Esophagus muscularis mucosa (tissue), 4 donors: ENCODE data around the gene MAPK8IP3. TPM values are rescaled to one million over a fixed set of nuclear protein-coding genes. Genes with fewer than 3 reads are reported as not detected.
A peak's percentile ranks its signal among the peaks of the same experiment; 100 is the strongest.

Source experiments
- DNase-seq: peaks from one replicate; pipeline ENCODE4 v3.0.0-alpha.2; 2017; ENCODE audit errors: extremely low spot score
- H3K27ac ChIP-seq, 4 donors: fragments of 200-600 bp; sonication (generic); replicated peaks in 1 of 4; 1 replicate in 3 of 4; 2 replicates in 1 of 4; pipeline ENCODE4 v1.5.1; 2016 to 2019; ENCODE audit warnings: mild to moderate bottlenecking in 1 of 4
- H3K27me3 ChIP-seq, 4 donors: fragments of 200-600 bp; sonication (generic); one replicate each; pipeline versions ENCODE4 v1.5.1 to v1.6.0; 2016 to 2019
- H3K36me3 ChIP-seq, 4 donors: fragments of 200-600 bp; sonication (generic); one replicate each; pipeline ENCODE4 v1.5.1; 2016 to 2019
- H3K4me1 ChIP-seq, 4 donors: fragments of 200-600 bp; sonication (generic); one replicate each; pipeline ENCODE4 v1.5.1; 2016 to 2019
- H3K4me3 ChIP-seq, 4 donors: fragments of 200-600 bp; sonication (generic); 1 replicate in 2 of 4; 2 replicates in 2 of 4; pipeline ENCODE4 v1.5.1; 2016 to 2019; ENCODE audit warnings: mild to moderate bottlenecking in 4 of 4, moderate library complexity in 1 of 4
- H3K9me3 ChIP-seq, 4 donors: fragments of 200-600 bp; sonication (generic); 1 replicate in 3 of 4; 2 replicates in 1 of 4; pipeline ENCODE4 v1.5.1; 2016 to 2019
- EP300 ChIP-seq: sonication (generic); formaldehyde crosslinking; IDR thresholded peaks from one replicate; pipeline ENCODE4 v1.6.1; 2017; ENCODE audit warnings: antibody characterized with exemption
- POLR2A ChIP-seq: fragments of 450-650 bp; IDR thresholded peaks from one replicate; pipeline ENCODE4 v1.6.1; 2017; ENCODE audit warnings: antibody characterized with exemption, moderate library complexity, mild to moderate bottlenecking, low read depth
- POLR2AphosphoS5 ChIP-seq, 2 donors: sonication (generic); formaldehyde crosslinking; IDR thresholded peaks; one replicate each; pipeline ENCODE4 v1.6.1; 2017; ENCODE audit warnings: antibody characterized with exemption in 2 of 2
- WGBS: methylation state at CpG from one replicate; pipeline ENCODE4 v1.1.5; 2018; 5-methylcytosine and 5-hydroxymethylcytosine counted together
- intact Hi-C: fragments of 100-400 bp; cut with DNase I; formaldehyde crosslinking; loops from one replicate; pipeline ENCODE4 v1.15.1; 2023
- total RNA-seq, 4 donors: library from RNA; depleted of rRNA; stranded (reverse); fragments of >200 nt; gene quantifications; one replicate each; pipeline versions ENCODE4 v1.1.0 to v1.2.1, GENCODE V29; 2016
- TF ChIP-seq, protein P1 (sequence below), 3 experiments: fragments of 200-600 bp in 2 of 3; fragments of 450-650 bp in 1 of 3; sonication (generic) in 2 of 3; IDR thresholded peaks; one replicate each; pipeline ENCODE4 v1.5.1; 2017 to 2019; ENCODE audit warnings: antibody characterized with exemption in 3 of 3, mild to moderate bottlenecking in 2 of 3, moderate library complexity in 1 of 3

The MAPK8IP3 gene
- total RNA-seq, 4 donors from 2014 or later = 21.5 to 36.2 (median 28.5) TPM

- Histone ChIP-seq H3K4me1 (peaks cover 30 to 66% (median 56%) of the 10 kb centered on the region in 4 donors), H3K27me3 (no peaks in the 10 kb centered on the region), H3K36me3 (peaks cover 20 to 63% (median 61%) of the 10 kb centered on the region in 4 donors), H3K27ac (peak overlapping the region; percentile 87 to 99 (median 90)), H3K9me3 (no peaks in the 10 kb centered on the region), H3K4me3 (peak overlapping the region; percentile 92 to 99 (median 96))
- intact Hi-C loops = no loop called here
- WGBS = 71% methylated on average over 14 of the region's 20 CpGs
- TF ChIP-seq, protein P1, sequence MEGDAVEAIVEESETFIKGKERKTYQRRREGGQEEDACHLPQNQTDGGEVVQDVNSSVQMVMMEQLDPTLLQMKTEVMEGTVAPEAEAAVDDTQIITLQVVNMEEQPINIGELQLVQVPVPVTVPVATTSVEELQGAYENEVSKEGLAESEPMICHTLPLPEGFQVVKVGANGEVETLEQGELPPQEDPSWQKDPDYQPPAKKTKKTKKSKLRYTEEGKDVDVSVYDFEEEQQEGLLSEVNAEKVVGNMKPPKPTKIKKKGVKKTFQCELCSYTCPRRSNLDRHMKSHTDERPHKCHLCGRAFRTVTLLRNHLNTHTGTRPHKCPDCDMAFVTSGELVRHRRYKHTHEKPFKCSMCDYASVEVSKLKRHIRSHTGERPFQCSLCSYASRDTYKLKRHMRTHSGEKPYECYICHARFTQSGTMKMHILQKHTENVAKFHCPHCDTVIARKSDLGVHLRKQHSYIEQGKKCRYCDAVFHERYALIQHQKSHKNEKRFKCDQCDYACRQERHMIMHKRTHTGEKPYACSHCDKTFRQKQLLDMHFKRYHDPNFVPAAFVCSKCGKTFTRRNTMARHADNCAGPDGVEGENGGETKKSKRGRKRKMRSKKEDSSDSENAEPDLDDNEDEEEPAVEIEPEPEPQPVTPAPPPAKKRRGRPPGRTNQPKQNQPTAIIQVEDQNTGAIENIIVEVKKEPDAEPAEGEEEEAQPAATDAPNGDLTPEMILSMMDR (IDR thresholded peaks at IDR 0.05) = no peak
- no peak for TF ChIP-seq POLR2A
- no peak for TF ChIP-seq EP300
- TF ChIP-seq POLR2AphosphoS5 (IDR thresholded peaks at IDR 0.05) = no peak
- DNase-seq = no peak
Observed at GRCh38 chr16:1781254-1781653, 75.3 kb downstream of the MAPK8IP3 start.

DNA sequence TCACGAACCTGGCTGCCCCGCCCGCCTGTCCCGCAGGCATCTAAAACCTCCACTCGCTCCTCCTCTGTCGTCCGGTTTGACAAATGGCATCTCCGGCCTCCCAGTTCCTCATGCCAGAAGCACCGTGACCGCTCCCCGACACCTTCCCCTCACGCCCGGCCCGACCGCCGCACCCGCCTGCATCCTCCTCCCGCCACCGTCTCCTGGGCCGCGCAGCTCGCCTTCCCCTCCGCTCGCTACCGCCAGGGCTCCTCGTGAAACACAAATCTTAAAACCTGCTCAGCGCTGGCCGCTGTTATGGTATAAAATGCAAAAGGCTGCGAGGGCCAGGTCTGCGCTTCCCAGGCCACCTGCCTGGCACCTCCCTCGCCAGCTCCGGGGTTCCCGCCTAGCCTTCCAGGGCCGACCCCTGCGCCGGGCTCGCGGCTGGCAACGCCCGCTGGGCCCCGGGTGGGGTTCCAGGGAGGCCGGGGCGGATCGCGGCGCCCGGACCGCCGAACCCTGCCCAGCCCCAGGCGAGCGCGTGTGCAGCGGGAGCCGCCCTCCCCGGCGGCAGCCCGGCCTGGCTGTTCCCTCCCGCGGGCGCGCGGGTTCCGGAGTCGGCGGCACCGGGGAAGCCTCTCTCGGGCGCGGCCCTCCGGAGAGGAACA, 75.9 kb downstream of the MAPK8IP3 start:
- Histone ChIP-seq H3K27me3 (no peaks in the 10 kb centered on the region), H3K9me3 (no peaks in the 10 kb centered on the region), H3K27ac (peak overlapping the region; percentile 87 to 99 (median 90)), H3K36me3 (peaks cover 15 to 63% (median 61%) of the 10 kb centered on the region in 4 donors), H3K4me1 (peaks cover 30 to 72% (median 55%) of the 10 kb centered on the region in 4 donors), H3K4me3 (peak overlapping the region; percentile 92 to 99 (median 96))
- no peak for DNase-seq
- WGBS = 2% methylated on average over 20 of the region's 70 CpGs
- no peak for TF ChIP-seq POLR2AphosphoS5 (IDR thresholded peaks at IDR 0.05)
- TF ChIP-seq, protein P1 (IDR thresholded peaks at IDR 0.05) = peak in 1 of 3 experiments; percentile 25
- intact Hi-C loops = loop anchor here (1.0 kb wide), 1 partner anchor 9 kb away; the partner anchor contains the start of gene MRPS34

GRCh38 chr16:1782408-1783264, 76.6 kb downstream of the MAPK8IP3 start, which contains the start of the genes NUBP2 and SPSB3:
Gene NUBP2 (plus strand): TSS chr16:1782960. CDS start chr16:1783021, 61 bp downstream.
Gene SPSB3 (minus strand): TSS chr16:1782571. CDS start chr16:1781483, 1,088 bp downstream.
- intact Hi-C loops = loop anchor here (1.0 kb wide), 1 partner anchor 9 kb away; the partner anchor contains the start of gene MRPS34
- Histone ChIP-seq H3K4me3 (peak within 1 kb of the TSS; percentile 92 to 99 (median 96)), H3K27ac (peak within 1 kb of the TSS; percentile 87 to 99 (median 90)), H3K36me3 (peaks cover 10 to 63% (median 61%) of the 10 kb centered on the region in 4 donors), H3K9me3 (no peaks in the 10 kb centered on the region), H3K27me3 (no peaks in the 10 kb centered on the region), H3K4me1 (peaks cover 30 to 76% (median 55%) of the 10 kb centered on the region in 4 donors)
- no CpG with 5 or more reads among the region's 102 CpGs for WGBS
- peak; percentile 100 for DNase-seq
- TF ChIP-seq, protein P1 (IDR thresholded peaks at IDR 0.05) = peak in 2 of 3 experiments; percentile 12 to 14
- TF ChIP-seq POLR2AphosphoS5 (IDR thresholded peaks at IDR 0.05) (peak; percentile 85 to 89), POLR2A (no peak)

DNA sequence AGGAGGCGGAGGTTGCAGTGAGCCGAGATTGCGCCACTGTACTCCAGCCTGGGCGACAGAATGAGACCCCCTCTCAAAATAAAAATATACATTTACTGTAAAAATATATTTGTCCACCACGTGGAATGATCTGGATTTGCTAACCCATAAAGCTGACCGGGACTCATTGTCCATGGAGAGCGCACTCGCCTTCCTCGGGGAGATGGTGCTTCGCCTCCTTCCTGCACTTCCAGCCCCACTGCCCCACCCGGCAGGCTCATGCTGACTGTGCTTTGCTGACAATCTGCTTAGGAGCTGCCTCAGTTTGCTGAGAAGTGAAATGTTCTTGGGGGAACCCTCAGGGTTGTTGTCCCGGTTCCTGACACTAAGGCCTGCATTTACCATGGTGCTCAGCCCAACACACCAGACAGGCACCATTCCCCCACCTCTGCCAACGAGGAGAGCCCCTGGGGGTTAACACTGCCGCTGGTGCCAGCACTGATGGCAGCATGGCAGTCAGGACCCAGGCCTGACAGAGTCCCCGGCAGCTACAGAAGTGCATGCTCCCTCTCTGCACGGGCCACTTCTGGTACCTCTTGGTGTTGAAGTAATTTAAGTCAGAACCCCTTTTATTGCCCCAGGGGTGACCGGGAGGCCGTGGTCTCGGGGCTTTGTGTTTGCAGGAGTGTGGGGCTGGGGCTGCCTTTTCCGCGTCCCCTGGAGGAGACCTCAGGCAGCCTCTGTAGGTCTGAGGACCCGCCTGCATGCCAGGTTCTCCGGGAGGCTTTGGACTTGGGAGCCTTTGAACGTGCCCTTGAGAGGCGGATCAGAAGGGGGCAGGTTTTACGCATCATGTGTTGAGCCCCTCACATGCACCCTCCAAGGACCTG, 79.2 kb downstream of the MAPK8IP3 start:
- TF ChIP-seq, protein P1 (IDR thresholded peaks at IDR 0.05) = no peak
- TF ChIP-seq POLR2AphosphoS5 (IDR thresholded peaks at IDR 0.05) (no peak), POLR2A (no peak), EP300 (no peak)
- Histone ChIP-seq H3K27ac (no peak overlapping the region), H3K4me1 (peaks cover 26 to 62% (median 43%) of the 10 kb centered on the region in 4 donors), H3K27me3 (no peaks in the 10 kb centered on the region), H3K4me3 (no peak overlapping the region), H3K36me3 (peaks cover 15 to 64% (median 62%) of the 10 kb centered on the region in 4 donors), H3K9me3 (no peaks in the 10 kb centered on the region)
- intact Hi-C loops = loop anchor here (5.0 kb wide), 1 partner anchor 37 kb away; no protein-coding TSS in a partner anchor
- no peak for DNase-seq
- 89% methylated on average over 14 of the region's 26 CpGs for WGBS
